GM18498 (cell line): Measurements from ENCODE around the gene ZC3H18.
"Not testable (repeated sequence)": the region's sequence is repeated elsewhere in the genome, so short reads cannot be mapped to it uniquely, and the experiment has no call there.

ENCODE experiments used
- ATAC-seq: cut with Tn5 transposase; IDR thresholded peaks from one replicate; pipeline ENCODE4 v1.9.1; 2021; ENCODE audit warnings: mild to moderate bottlenecking, moderate library complexity; ENCODE audit not compliant: unreplicated experiment

Gene ZC3H18

GRCh38 chr16:88600539-88600896 lies 30.3 kb downstream of the ZC3H18 start:
- ATAC-seq, result no peak

GRCh38 chr16:88601313-88602036 lies 31.3 kb downstream of the ZC3H18 start:
- no peak for ATAC-seq

- ATAC-seq, result no peak
These were observed 31.9 kb downstream of the ZC3H18 start for GRCh38 chr16:88602091-88602490.

- ATAC-seq, result no peak
These were observed 35.3 kb downstream of the ZC3H18 start for GRCh38 chr16:88605186-88606147.

- ATAC-seq, result no peak
These were observed 36.0 kb downstream of the ZC3H18 start for GRCh38 chr16:88606148-88606757.

GRCh38 chr16:88608076-88608475 lies 37.9 kb downstream of the ZC3H18 start:
- ATAC-seq, result no peak

GRCh38 chr16:88609426-88609825 lies 39.2 kb downstream of the ZC3H18 start:
- not testable (repeated sequence) for ATAC-seq

GRCh38 chr16:88610080-88610479 lies 39.9 kb downstream of the ZC3H18 start:
- ATAC-seq, result no peak

- no peak for ATAC-seq
These were observed 41.0 kb downstream of the ZC3H18 start for GRCh38 chr16:88610909-88611812.

GRCh38 chr16:88613293-88613692 lies 43.1 kb downstream of the ZC3H18 start:
- no peak for ATAC-seq

- no peak for ATAC-seq
These were observed 44.0 kb downstream of the ZC3H18 start for GRCh38 chr16:88613911-88614817.

GRCh38 chr16:88614818-88615580 lies 44.8 kb downstream of the ZC3H18 start:
- no peak for ATAC-seq

GRCh38 chr16:88616320-88616719 lies 46.1 kb downstream of the ZC3H18 start:
- ATAC-seq, result no peak

GRCh38 chr16:88616736-88617135 lies 46.5 kb downstream of the ZC3H18 start:
- ATAC-seq, result no peak

- ATAC-seq, result no peak
These were observed 47.2 kb downstream of the ZC3H18 start for GRCh38 chr16:88617268-88618031.

GRCh38 chr16:88618182-88618955 lies 48.2 kb downstream of the ZC3H18 start:
- no peak for ATAC-seq

GRCh38 chr16:88618956-88619667 lies 48.9 kb downstream of the ZC3H18 start:
- ATAC-seq, result no peak
